Gastrocnemius medialis (tissue), 4 donors: ENCODE measurements around the gene PAIP2B. TPM values are rescaled to one million over a fixed set of nuclear protein-coding genes. Genes with fewer than 3 reads are reported as not detected.

ENCODE experiments used
- ATAC-seq, 2 donors: fragments of 150-250 bp; one replicate each; pipeline ENCODE4 v1.9.1; 2016
- DNase-seq, 2 donors: peaks; one replicate each; pipeline ENCODE4 v3.0.0-alpha.2; 2019
- H3K27ac ChIP-seq, 4 donors: fragments of 200-600 bp; sonication (generic); 1 replicate in 1 of 4; 2 replicates in 3 of 4; pipeline ENCODE4 v1.5.1; 2016 to 2018; ENCODE audit warnings: mild to moderate bottlenecking in 2 of 4, moderate library complexity in 1 of 4
- H3K27me3 ChIP-seq, 3 donors: fragments of 200-600 bp; sonication (generic) in 2 of 3; 1 replicate in 1 of 3; 2 replicates in 2 of 3; pipeline versions ENCODE4 v1.5.1 to v1.6.0; 2016 to 2019; ENCODE audit warnings: mild to moderate bottlenecking in 1 of 3, moderate library complexity in 1 of 3
- H3K36me3 ChIP-seq, 2 donors: fragments of 200-600 bp; sonication (generic) in 1 of 2; one replicate each; pipeline ENCODE4 v1.5.1; 2017 to 2018
- H3K4me1 ChIP-seq, 2 donors: fragments of 200-600 bp; sonication (generic) in 1 of 2; one replicate each; pipeline ENCODE4 v1.5.1; 2016 to 2017; ENCODE audit warnings: mild to moderate bottlenecking in 2 of 2
- H3K4me3 ChIP-seq, 4 donors: fragments of 200-600 bp; sonication (generic) in 3 of 4; 1 replicate in 1 of 4; 2 replicates in 3 of 4; pipeline ENCODE4 v1.5.1; 2016 to 2019; ENCODE audit warnings: mild to moderate bottlenecking in 2 of 4
- H3K9me3 ChIP-seq, 3 donors: fragments of 200-600 bp; sonication (generic) in 2 of 3; 1 replicate in 1 of 3; 2 replicates in 2 of 3; pipeline ENCODE4 v1.5.1; 2016 to 2019
- POLR2A ChIP-seq, 2 donors: fragments of 450-650 bp; IDR thresholded peaks; one replicate each; pipeline ENCODE4 v1.6.1; 2017; ENCODE audit warnings: antibody characterized with exemption in 2 of 2, mild to moderate bottlenecking in 2 of 2, moderate library complexity in 2 of 2
- in situ Hi-C, 4 donors: fragments of 200-750 bp; cut with MboI; loops; one replicate each; pipeline versions ENCODE4 v1.15.0 to v1.8.0; 2017; ENCODE audit warnings: low sequenced_read_pairs in 4 of 4
- intact Hi-C: fragments of 100-400 bp; cut with DNase I; formaldehyde crosslinking; loops from one replicate; pipeline ENCODE4 v1.15.1; 2023; ENCODE audit warnings: low total_unique reads
- total RNA-seq, 4 donors: library from RNA; depleted of rRNA; stranded (reverse); fragments of >200 nt; gene quantifications; one replicate each; pipeline versions ENCODE4 v1.1.0 to v1.2.3, GENCODE V29; 2016
- TF ChIP-seq, protein P1 (sequence below), 5 experiments: fragments of 450-650 bp in 3 of 5; fragments of 200-600 bp in 2 of 5; sonication (generic) in 2 of 5; IDR thresholded peaks in 4 of 5; conservative IDR thresholded peaks in 1 of 5; 1 replicate in 4 of 5; 2 replicates in 1 of 5; pipeline ENCODE4 v1.5.1; 2016 to 2019; ENCODE audit warnings: antibody characterized with exemption in 5 of 5, mild to moderate bottlenecking in 3 of 5, moderate library complexity in 3 of 5

PAIP2B gene
- total RNA-seq, 4 donors from 2014 or later: 14.6 to 32.6 (median 15.9) TPM

GRCh38 chr2:71207601-71208000 is 19.3 kb downstream of the PAIP2B start:
- intact Hi-C loops (no loop called here), in situ Hi-C loops (loop anchor here in 2 of 4 donors (25.0 kb wide), 2 partner anchors 130 to 305 kb away; partner anchors contain the start of gene ZNF638 (in 1 of the 2))
- no peak overlapping the region for H3K27ac ChIP-seq

GRCh38 chr2:71206271-71206670 is 20.6 kb downstream of the PAIP2B start:
- peaks cover 8% of the 10 kb centered on the region in 2 donors for H3K4me1 ChIP-seq
- H3K4me3 ChIP-seq: no peak overlapping the region
- no peaks in the 10 kb centered on the region for H3K9me3 ChIP-seq
- peaks cover 0 to 10% of the 10 kb centered on the region in 2 donors for H3K36me3 ChIP-seq
- no peak for ATAC-seq
- TF ChIP-seq, protein P1, sequence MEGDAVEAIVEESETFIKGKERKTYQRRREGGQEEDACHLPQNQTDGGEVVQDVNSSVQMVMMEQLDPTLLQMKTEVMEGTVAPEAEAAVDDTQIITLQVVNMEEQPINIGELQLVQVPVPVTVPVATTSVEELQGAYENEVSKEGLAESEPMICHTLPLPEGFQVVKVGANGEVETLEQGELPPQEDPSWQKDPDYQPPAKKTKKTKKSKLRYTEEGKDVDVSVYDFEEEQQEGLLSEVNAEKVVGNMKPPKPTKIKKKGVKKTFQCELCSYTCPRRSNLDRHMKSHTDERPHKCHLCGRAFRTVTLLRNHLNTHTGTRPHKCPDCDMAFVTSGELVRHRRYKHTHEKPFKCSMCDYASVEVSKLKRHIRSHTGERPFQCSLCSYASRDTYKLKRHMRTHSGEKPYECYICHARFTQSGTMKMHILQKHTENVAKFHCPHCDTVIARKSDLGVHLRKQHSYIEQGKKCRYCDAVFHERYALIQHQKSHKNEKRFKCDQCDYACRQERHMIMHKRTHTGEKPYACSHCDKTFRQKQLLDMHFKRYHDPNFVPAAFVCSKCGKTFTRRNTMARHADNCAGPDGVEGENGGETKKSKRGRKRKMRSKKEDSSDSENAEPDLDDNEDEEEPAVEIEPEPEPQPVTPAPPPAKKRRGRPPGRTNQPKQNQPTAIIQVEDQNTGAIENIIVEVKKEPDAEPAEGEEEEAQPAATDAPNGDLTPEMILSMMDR (IDR thresholded peaks at IDR 0.05 in 4 of 5, conservative IDR thresholded peaks at IDR 0.05 in 1 of 5): no peak
- no peak for TF ChIP-seq POLR2A (IDR thresholded peaks at IDR 0.05)
- H3K27ac ChIP-seq: no peak overlapping the region
- intact Hi-C loops (no loop called here), in situ Hi-C loops (loop anchor here in 2 of 4 donors (25.0 kb wide), 2 partner anchors 131 to 306 kb away; partner anchors contain the start of gene ZNF638 (in 1 of the 2))
- H3K27me3 ChIP-seq: no peaks in the 10 kb centered on the region
- DNase-seq: no peak

More at GRCh38 chr2:71207601-71208000, 19.3 kb downstream of the PAIP2B start:
- DNase-seq (no peak), ATAC-seq (no peak)
- no peaks in the 10 kb centered on the region for H3K36me3 ChIP-seq
- TF ChIP-seq, protein P1 (IDR thresholded peaks at IDR 0.05 in 4 of 5, conservative IDR thresholded peaks at IDR 0.05 in 1 of 5): no peak
- TF ChIP-seq POLR2A (IDR thresholded peaks at IDR 0.05): no peak
- H3K27me3 ChIP-seq: no peaks in the 10 kb centered on the region
- H3K9me3 ChIP-seq: no peaks in the 10 kb centered on the region
- H3K4me1 ChIP-seq: peaks cover 8 to 15% of the 10 kb centered on the region in 2 donors
- no peak overlapping the region for H3K4me3 ChIP-seq

DNA sequence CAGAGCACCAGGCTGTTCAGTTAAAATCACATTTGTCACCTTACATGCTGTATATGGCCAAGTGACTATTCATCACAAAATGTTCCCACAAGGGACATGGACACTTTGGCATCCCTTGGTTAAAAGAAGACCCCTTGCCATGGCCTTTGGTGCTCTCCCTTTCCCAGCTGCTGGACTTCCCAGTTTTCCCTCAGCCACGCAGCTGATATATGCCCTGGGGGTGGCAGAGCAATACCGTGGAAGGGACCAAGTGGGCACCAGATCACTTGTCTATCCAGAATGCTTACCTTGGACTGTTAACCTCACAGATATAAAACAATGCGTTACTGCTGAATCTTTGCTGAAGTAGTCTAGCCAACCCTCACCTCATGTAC is 35.3 kb downstream of the PAIP2B start:
- no peaks in the 10 kb centered on the region for H3K9me3 ChIP-seq
- DNase-seq (no peak), ATAC-seq (peak in 1 of 2 donors; percentile 23)
- intact Hi-C loops (loop anchor here (1.0 kb wide), 1 partner anchor 91 kb away; no protein-coding TSS in a partner anchor), in situ Hi-C loops (loop anchor here in 1 of 4 donors (10.0 kb wide), 1 partner anchor 87 kb away; no protein-coding TSS in a partner anchor)
- no peak overlapping the region for H3K4me3 ChIP-seq
- H3K36me3 ChIP-seq: no peaks in the 10 kb centered on the region
- TF ChIP-seq, protein P1 (IDR thresholded peaks at IDR 0.05 in 4 of 5, conservative IDR thresholded peaks at IDR 0.05 in 1 of 5): no peak
- no peak for TF ChIP-seq POLR2A (IDR thresholded peaks at IDR 0.05)
- H3K27ac ChIP-seq: peak overlapping the region in 3 of 4 donors; percentile 12 to 43 (median 30)
- no peaks in the 10 kb centered on the region for H3K27me3 ChIP-seq
- H3K4me1 ChIP-seq: peaks cover 6 to 9% of the 10 kb centered on the region in 2 donors

DNA sequence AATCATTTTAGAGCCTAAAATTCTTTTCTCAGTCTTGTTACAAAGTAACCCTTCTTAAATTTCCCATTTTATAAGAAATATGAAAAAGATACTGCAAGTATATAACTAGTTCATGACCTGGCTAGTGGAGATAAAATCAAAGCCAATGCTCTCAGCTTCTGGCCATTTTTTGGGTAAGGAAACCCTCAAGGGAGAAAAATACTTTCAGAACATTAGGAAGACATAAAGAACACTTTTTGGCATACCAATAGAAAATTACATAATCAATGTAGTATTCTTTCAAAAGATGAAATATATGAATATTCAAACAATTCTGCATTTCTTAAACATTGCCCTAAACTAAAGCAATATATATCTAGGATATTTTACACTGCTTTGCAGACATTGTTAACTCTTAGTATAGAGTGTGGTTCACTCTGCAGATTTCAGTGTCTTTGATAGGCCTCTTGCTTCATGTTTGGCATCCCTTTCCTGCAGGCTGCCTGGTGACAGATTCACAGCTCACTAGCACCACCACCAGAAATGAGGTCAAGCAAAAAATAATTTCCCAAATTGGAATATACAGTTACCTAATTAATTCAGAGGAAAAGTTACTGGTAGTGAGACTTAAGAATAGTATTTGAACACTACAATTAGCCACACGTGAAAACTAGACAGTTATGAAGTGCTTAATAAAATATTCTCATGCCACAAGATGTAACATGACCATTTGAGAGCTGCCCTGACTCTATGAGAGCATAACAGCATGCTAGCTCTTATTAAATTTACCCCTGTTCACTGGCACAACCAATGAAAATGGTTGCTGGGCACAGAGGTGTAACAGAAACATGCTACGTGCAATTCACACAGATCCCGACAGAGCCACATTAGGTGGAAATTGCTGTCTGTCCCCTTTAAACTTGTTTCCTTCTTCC is 36.0 kb downstream of the PAIP2B start:
- Histone ChIP-seq H3K27ac (peak overlapping the region in 3 of 4 donors; percentile 12 to 43 (median 30)), H3K4me1 (peaks cover 6 to 9% of the 10 kb centered on the region in 2 donors), H3K36me3 (no peaks in the 10 kb centered on the region), H3K9me3 (no peaks in the 10 kb centered on the region), H3K27me3 (no peaks in the 10 kb centered on the region), H3K4me3 (no peak overlapping the region)
- intact Hi-C loops (loop anchor here (1.0 kb wide), 1 partner anchor 91 kb away; no protein-coding TSS in a partner anchor), in situ Hi-C loops (loop anchor here in 1 of 4 donors (10.0 kb wide), 1 partner anchor 86 kb away; no protein-coding TSS in a partner anchor)
- ATAC-seq: peak; percentile 65 to 85
- peak in 1 of 2 donors; percentile 23 for DNase-seq
- no peak for TF ChIP-seq POLR2A (IDR thresholded peaks at IDR 0.05)
- TF ChIP-seq, protein P1 (IDR thresholded peaks at IDR 0.05 in 4 of 5, conservative IDR thresholded peaks at IDR 0.05 in 1 of 5): peak in 3 of 5 experiments; percentile 10 to 46 (median 36)
